Neural cell (in vitro differentiated cells): ENCODE results near the gene MEGF11. TPM values are rescaled to one million over a fixed set of nuclear protein-coding genes. Genes with fewer than 3 reads are reported as not detected.

Experiments
- H2AFZ ChIP-seq: fragments of 200-600, 300-800 bp; sonication (generic), shearing (Covaris generic); 2 replicates; pipeline ENCODE4 v1.6.0; 2014; ENCODE audit warnings: low read depth, mild to moderate bottlenecking, antibody characterized with exemption, low read length, moderate library complexity
- H3F3A ChIP-seq: fragments of 200-600 bp; shearing (Covaris generic); 2 replicates; pipeline ENCODE4 v1.6.1; 2016; ENCODE audit warnings: mild to moderate bottlenecking, moderate library complexity, mixed read lengths, antibody characterized with exemption, low read length; ENCODE audit not compliant: insufficient read depth, poor library complexity, severe bottlenecking
- H3K27ac ChIP-seq: fragments of 200-600, 300-800 bp; sonication (generic), shearing (Covaris generic); 2 replicates; pipeline ENCODE4 v1.5.1; 2014; ENCODE audit warnings: mild to moderate bottlenecking, low read length, moderate library complexity
- H3K27me3 ChIP-seq: fragments of 300-800, 200-600 bp; sonication (generic), shearing (Covaris generic); 2 replicates; pipeline ENCODE4 v1.6.0; 2014; ENCODE audit warnings: mild to moderate bottlenecking, low read depth, low read length, moderate library complexity; ENCODE audit not compliant: insufficient read depth
- H3K36me3 ChIP-seq: fragments of 300-800, 200-600 bp; sonication (generic), shearing (Covaris generic); 2 replicates; pipeline ENCODE4 v1.5.1; 2014; ENCODE audit warnings: mild to moderate bottlenecking, antibody characterized with exemption, low read length, moderate library complexity; ENCODE audit not compliant: insufficient read depth
- H3K4me2 ChIP-seq: fragments of 300-800, 200-600 bp; sonication (generic), shearing (Covaris generic); 2 replicates; pipeline ENCODE4 v1.6.0; 2014; ENCODE audit warnings: mild to moderate bottlenecking, low read length
- H3K4me3 ChIP-seq: fragments of 300-800, 200-600 bp; sonication (generic), shearing (Covaris generic); 2 replicates; pipeline ENCODE4 v1.5.1; 2014; ENCODE audit warnings: mild to moderate bottlenecking, low read length, moderate library complexity
- H3K79me2 ChIP-seq: fragments of 200-600 bp; shearing (Covaris generic); replicated peaks from 2 replicates; pipeline ENCODE4 v1.6.0; 2014; ENCODE audit warnings: mild to moderate bottlenecking, low read length, moderate library complexity; ENCODE audit not compliant: insufficient read depth
- H3K9ac ChIP-seq: fragments of 300-800, 200-600 bp; sonication (generic), shearing (Covaris generic); 2 replicates; pipeline ENCODE4 v1.6.1; 2016; ENCODE audit warnings: mild to moderate bottlenecking, low read length, mixed read lengths
- H3K9me2 ChIP-seq: fragments of 200-600 bp; shearing (Covaris generic); 2 replicates; pipeline ENCODE4 v1.6.1; 2016; ENCODE audit warnings: mild to moderate bottlenecking, low read length, mixed read lengths; ENCODE audit not compliant: insufficient read depth
- H3K9me3 ChIP-seq: fragments of 200-600, 300-800 bp; sonication (generic), shearing (Covaris generic); 2 replicates; pipeline ENCODE4 v1.6.1; 2016; ENCODE audit warnings: mild to moderate bottlenecking, mixed run types, low read length, moderate library complexity, mixed read lengths
- H4K20me1 ChIP-seq: fragments of 200-600 bp; shearing (Covaris generic); 2 replicates; pipeline ENCODE4 v1.6.1; 2016; ENCODE audit warnings: mild to moderate bottlenecking, mixed run types; ENCODE audit not compliant: insufficient read depth
- CTCF ChIP-seq: fragments of 450-650 bp; IDR thresholded peaks from 2 replicates; pipeline ENCODE4 v1.5.1; 2014; ENCODE audit warnings: antibody characterized with exemption, mild to moderate bottlenecking, moderate library complexity; ENCODE audit not compliant: poor library complexity, severe bottlenecking
- EP300 ChIP-seq: fragments of 450-650 bp; conservative IDR thresholded peaks from 2 replicates; pipeline ENCODE4 v1.6.1; 2014; ENCODE audit warnings: antibody characterized with exemption, mild to moderate bottlenecking, moderate library complexity; ENCODE audit not compliant: poor library complexity, severe bottlenecking
- EZH2 ChIP-seq: fragments of 200-600, 300-800 bp; shearing (Covaris generic), sonication (generic); IDR thresholded peaks from 2 replicates; pipeline ENCODE4 v1.6.1; 2014; ENCODE audit warnings: antibody characterized with exemption, low read length, borderline replicate concordance, mild to moderate bottlenecking; ENCODE audit not compliant: insufficient read depth, poor library complexity, severe bottlenecking
- MXI1 ChIP-seq: fragments of 450-650 bp; conservative IDR thresholded peaks from 2 replicates; pipeline ENCODE4 v1.6.1; 2014; ENCODE audit warnings: antibody characterized with exemption, mild to moderate bottlenecking; ENCODE audit not compliant: poor library complexity, severe bottlenecking
- POLR2AphosphoS5 ChIP-seq: IDR thresholded peaks from 2 replicates; pipeline ENCODE4 v1.6.1; 2012
- RAD21 ChIP-seq: fragments of 450-650 bp; conservative IDR thresholded peaks from 2 replicates; pipeline ENCODE4 v1.6.1; 2014; ENCODE audit warnings: antibody characterized with exemption, mild to moderate bottlenecking, moderate library complexity
- SMC3 ChIP-seq: fragments of 450-650 bp; conservative IDR thresholded peaks from 2 replicates; pipeline ENCODE4 v1.6.1; 2014; ENCODE audit warnings: antibody characterized with exemption, mild to moderate bottlenecking, moderate library complexity; ENCODE audit not compliant: poor library complexity
- TAF1 ChIP-seq: IDR thresholded peaks from 2 replicates; pipeline ENCODE4 v1.6.1; 2012; ENCODE audit warnings: low read depth
- polyA plus RNA-seq: library from polyadenylated mRNA; depleted of rRNA; stranded (reverse); fragments of >200 nt; gene quantifications from 2 replicates; pipeline ENCODE4 v1.2.3, GENCODE V29; 2014
- TF ChIP-seq, protein P1 (sequence below): IDR thresholded peaks from 2 replicates; pipeline ENCODE4 v1.6.1; 2012; ENCODE audit warnings: borderline replicate concordance

Gene MEGF11
- polyA plus RNA-seq, 1 donor from 2014 or later, result 0.64 TPM

GRCh38 chr15:66228807-66229735, 24.5 kb downstream of the MEGF11 start:
- Histone ChIP-seq H3K4me2 (no peak overlapping the region), H3K36me3 (no peaks in the 10 kb centered on the region), H3K9me2 (no peaks in the 10 kb centered on the region), H3K79me2 (no peaks in the 10 kb centered on the region), H2AFZ (no peak overlapping the region), H3K9me3 (no peaks in the 10 kb centered on the region), H3K9ac (no peak overlapping the region), H3F3A (no peaks in the 10 kb centered on the region), H4K20me1 (no peaks in the 10 kb centered on the region), H3K27ac (no peak overlapping the region), H3K4me3 (no peak overlapping the region), H3K27me3 (no peaks in the 10 kb centered on the region)
- TF ChIP-seq EZH2 (no peak), CTCF (no peak), POLR2AphosphoS5 (no peak), TAF1 (no peak), SMC3 (no peak), MXI1 (no peak), RAD21 (no peak), EP300 (no peak)
- TF ChIP-seq, protein P1, sequence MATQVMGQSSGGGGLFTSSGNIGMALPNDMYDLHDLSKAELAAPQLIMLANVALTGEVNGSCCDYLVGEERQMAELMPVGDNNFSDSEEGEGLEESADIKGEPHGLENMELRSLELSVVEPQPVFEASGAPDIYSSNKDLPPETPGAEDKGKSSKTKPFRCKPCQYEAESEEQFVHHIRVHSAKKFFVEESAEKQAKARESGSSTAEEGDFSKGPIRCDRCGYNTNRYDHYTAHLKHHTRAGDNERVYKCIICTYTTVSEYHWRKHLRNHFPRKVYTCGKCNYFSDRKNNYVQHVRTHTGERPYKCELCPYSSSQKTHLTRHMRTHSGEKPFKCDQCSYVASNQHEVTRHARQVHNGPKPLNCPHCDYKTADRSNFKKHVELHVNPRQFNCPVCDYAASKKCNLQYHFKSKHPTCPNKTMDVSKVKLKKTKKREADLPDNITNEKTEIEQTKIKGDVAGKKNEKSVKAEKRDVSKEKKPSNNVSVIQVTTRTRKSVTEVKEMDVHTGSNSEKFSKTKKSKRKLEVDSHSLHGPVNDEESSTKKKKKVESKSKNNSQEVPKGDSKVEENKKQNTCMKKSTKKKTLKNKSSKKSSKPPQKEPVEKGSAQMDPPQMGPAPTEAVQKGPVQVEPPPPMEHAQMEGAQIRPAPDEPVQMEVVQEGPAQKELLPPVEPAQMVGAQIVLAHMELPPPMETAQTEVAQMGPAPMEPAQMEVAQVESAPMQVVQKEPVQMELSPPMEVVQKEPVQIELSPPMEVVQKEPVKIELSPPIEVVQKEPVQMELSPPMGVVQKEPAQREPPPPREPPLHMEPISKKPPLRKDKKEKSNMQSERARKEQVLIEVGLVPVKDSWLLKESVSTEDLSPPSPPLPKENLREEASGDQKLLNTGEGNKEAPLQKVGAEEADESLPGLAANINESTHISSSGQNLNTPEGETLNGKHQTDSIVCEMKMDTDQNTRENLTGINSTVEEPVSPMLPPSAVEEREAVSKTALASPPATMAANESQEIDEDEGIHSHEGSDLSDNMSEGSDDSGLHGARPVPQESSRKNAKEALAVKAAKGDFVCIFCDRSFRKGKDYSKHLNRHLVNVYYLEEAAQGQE, result no peak

DNA sequence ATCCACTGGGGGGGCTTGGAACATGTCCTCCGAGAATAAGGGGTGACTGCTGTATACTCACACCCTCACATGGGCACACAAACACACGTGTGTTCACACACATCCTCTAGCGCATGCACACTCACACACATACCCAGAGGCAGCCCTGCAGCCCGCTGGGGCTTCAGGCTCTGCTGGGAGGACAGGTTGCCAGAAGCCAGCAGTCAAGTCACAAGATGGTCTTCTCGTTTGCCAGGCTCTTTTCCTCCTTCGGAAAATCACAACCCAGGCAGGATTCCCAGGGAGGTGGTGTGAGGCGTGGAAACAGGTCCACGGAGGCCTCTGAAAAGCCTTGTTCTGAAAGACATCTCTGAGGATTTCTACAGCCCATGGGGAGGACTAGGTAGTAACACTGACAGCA, 26.8 kb downstream of the MEGF11 start:
- H4K20me1 ChIP-seq, result no peaks in the 10 kb centered on the region
- H3K4me2 ChIP-seq, result no peak overlapping the region
- H3K36me3 ChIP-seq, result no peaks in the 10 kb centered on the region
- H3F3A ChIP-seq, result no peaks in the 10 kb centered on the region
- H3K79me2 ChIP-seq, result no peaks in the 10 kb centered on the region
- no peaks in the 10 kb centered on the region for H3K27me3 ChIP-seq
- no peak overlapping the region for H3K27ac ChIP-seq
- H3K9ac ChIP-seq, result no peak overlapping the region
- no peak overlapping the region for H3K4me3 ChIP-seq
- no peaks in the 10 kb centered on the region for H3K9me3 ChIP-seq
- no peak overlapping the region for H2AFZ ChIP-seq
- TF ChIP-seq TAF1 (no peak), POLR2AphosphoS5 (no peak), EZH2 (no peak), EP300 (no peak), RAD21 (no peak), CTCF (no peak)
- TF ChIP-seq, protein P1, result no peak
- no peaks in the 10 kb centered on the region for H3K9me2 ChIP-seq
